NCI-H460 (cell line): ENCODE results near the gene TACR3. TPM values are rescaled to one million over a fixed set of nuclear protein-coding genes. Genes with fewer than 3 reads are reported as not detected.
A peak's percentile ranks its signal among the peaks of the same experiment; 100 is the strongest.
"Not testable (repeated sequence)": the region's sequence is repeated elsewhere in the genome, so short reads cannot be mapped to it uniquely, and the experiment has no call there.

Experiments used
- DNase-seq: peaks from one replicate; pipeline ENCODE4 v3.0.0-alpha.2; 2016; ENCODE audit warnings: low read depth; ENCODE audit errors: extremely low read depth
- polyA plus RNA-seq: library from polyadenylated mRNA; depleted of rRNA; stranded (reverse); fragments of >200 nt; gene quantifications from 2 replicates; pipeline ENCODE4 v1.2.3, GENCODE V29; 2014; cell fraction: nucleus; rRNA removed
- total RNA-seq: library from RNA; depleted of rRNA; stranded (reverse); fragments of >200 nt; shearing (Covaris generic); gene quantifications from 2 replicates; pipeline ENCODE4 v1.2.3, GENCODE V29; 2014; rRNA removed

TACR3 gene
- total RNA-seq, result not detected in 2 replicates
- not detected in 2 replicates for polyA plus RNA-seq

GRCh38 chr4:103719830-103720207, at the start of gene TACR3:
Gene TACR3, minus strand, starts transcription at chr4:103719985. Its CDS starts 310 bp downstream, at chr4:103719675.
- DNase-seq, result no peak

- no peak for DNase-seq
These were observed 37.8 kb upstream of the TACR3 start for GRCh38 chr4:103757631-103758030.

GRCh38 chr4:103756741-103757140, 37.0 kb upstream of the TACR3 start:
- DNase-seq, result no peak

- DNase-seq, result peak; percentile 35
These were observed 35.1 kb upstream of the TACR3 start for GRCh38 chr4:103754844-103755243.

- DNase-seq, result no peak
These were observed 34.3 kb upstream of the TACR3 start for GRCh38 chr4:103753868-103754653.

- DNase-seq, result not testable (repeated sequence)
These were observed 3.4 kb upstream of the TACR3 start for GRCh38 chr4:103723150-103723549.

- no peak for DNase-seq
These were observed 1.5 kb upstream of the TACR3 start for GRCh38 chr4:103721251-103721650.

- no peak for DNase-seq
These were observed 876 bp upstream of the TACR3 start for GRCh38 chr4:103720661-103721060.

- no peak for DNase-seq
These were observed 518 bp downstream of the TACR3 start for GRCh38 chr4:103719105-103719829.

- DNase-seq, result no peak
These were observed 27.2 kb downstream of the TACR3 start for GRCh38 chr4:103692615-103693014.

GRCh38 chr4:103673983-103674382, 45.8 kb downstream of the TACR3 start:
- no peak for DNase-seq

GRCh38 chr4:103666764-103667163, 53.0 kb downstream of the TACR3 start:
- DNase-seq, result not testable (repeated sequence)

GRCh38 chr4:103664436-103665075, 55.2 kb downstream of the TACR3 start:
- no peak for DNase-seq

- DNase-seq, result no peak
These were observed 71.2 kb downstream of the TACR3 start for GRCh38 chr4:103648541-103648940.

GRCh38 chr4:103645991-103646390, 73.8 kb downstream of the TACR3 start:
- no peak for DNase-seq

GRCh38 chr4:103634236-103634635, 85.5 kb downstream of the TACR3 start:
- DNase-seq, result no peak

- no peak for DNase-seq
These were observed 93.5 kb downstream of the TACR3 start for GRCh38 chr4:103626296-103626695.

GRCh38 chr4:103591841-103592240, 127.9 kb downstream of the TACR3 start:
- no peak for DNase-seq

GRCh38 chr4:103567591-103567990, 152.2 kb downstream of the TACR3 start:
- DNase-seq, result no peak

GRCh38 chr4:103559178-103559577, 160.6 kb downstream of the TACR3 start:
- not testable (repeated sequence) for DNase-seq
